Activated T-cell treated with anti-CD3 and anti-CD28 coated beads for 24 hours (primary cell): ENCODE measurements around the gene KLHL1.

ENCODE experiments used
- DNase-seq: peaks from one replicate; pipeline ENCODE4 v3.0.0-alpha.2; 2020; ENCODE audit warnings: low read depth

The KLHL1 gene

DNA sequence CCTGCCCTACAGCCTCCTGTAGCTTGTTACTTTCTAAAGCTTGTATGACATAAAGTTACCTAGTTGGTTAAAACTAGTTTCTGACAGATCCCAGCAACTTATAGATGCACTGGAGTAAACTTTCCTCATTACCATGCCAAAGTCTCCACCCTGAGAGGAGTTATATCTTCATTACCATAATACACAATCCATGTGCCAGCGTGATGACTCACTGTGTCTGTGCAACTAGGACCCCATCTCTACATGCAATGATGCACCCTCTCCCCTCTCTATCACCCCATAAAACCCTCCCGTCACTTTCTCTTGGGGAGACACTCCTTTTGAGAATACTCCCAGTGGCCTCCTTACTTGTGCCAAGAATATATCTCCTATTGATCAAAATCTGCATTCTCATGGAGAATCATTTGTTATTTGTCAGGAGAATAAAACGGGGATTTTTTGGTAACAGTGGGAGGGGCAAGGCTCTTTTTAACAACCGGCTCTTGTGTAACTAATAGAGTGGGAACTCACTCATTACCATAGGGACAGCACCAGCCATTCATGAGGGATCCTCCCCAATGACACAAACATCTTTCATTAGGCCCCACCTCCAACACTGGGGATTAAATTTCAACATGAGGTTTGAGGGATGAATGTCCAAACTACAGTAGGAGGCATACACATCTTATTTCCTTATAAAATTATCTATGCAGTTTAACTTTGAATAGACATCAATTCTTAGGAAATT lies 235.8 kb downstream of the KLHL1 start:
- no peak for DNase-seq

DNA sequence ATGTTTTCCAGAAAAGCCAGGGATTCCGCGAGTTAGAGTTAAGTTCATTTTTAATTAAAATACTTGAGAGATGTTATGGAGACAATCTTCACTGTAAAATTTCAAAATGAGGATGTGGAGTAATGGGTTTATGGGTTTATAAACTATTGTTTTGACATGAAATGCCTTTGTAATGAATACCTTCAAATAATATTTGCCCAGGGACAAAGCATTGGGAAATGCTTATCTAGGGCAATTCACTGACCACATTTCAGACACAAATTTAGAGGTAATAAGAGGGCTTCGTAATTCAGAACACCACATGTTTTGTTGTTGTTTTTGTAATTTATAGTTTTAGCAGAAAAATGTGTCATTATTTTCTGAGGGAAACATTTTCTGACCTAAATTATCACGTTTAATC lies 241.7 kb downstream of the KLHL1 start:
- DNase-seq = no peak

DNA sequence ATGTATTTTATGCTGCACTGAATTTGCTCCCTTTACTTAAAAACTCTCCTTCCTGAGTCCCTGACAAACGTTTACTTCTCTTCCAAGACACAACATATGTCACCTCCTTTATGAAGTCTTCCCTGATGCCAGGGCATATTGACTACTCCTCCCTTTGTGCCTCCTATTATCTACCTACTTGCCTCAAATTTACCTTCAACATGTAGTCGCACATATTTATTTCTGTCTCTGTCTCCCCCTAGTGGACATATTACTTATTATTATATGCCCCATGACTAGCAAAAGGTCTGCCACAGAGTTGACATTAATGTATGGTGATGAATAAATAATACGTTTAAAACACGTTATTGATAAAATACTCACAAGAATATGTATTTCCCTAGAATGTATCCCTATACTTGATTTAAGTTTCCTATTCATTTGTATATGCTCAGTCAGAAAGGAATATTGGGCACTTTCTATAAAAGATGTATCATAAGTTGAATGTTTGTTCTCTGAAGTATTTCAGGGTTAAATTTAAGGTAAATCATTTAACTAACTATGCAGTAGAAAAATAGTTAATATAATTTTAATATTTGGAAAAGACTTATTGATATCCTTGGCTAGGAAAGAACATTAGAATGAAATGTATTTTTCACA lies 250.9 kb downstream of the KLHL1 start:
- DNase-seq = no peak

DNA sequence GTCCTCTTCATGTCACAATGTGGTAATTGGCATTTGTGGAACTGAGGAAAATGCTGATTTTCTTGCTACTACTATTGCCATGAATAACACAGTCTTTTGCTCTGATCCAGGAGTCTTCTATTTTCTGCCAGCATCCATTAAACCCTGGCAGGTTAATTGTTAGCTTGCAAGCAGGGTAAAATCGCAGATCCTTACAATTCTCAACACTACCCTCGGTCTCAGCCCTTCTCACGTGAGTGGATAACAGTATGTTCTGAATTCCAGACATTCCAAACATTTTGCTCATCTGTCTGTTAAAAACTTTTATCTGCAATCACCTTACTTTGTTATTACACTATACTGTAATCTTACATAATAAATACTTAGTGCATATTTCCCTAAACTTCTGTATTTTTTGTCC lies 251.9 kb downstream of the KLHL1 start:
- no peak for DNase-seq

DNA sequence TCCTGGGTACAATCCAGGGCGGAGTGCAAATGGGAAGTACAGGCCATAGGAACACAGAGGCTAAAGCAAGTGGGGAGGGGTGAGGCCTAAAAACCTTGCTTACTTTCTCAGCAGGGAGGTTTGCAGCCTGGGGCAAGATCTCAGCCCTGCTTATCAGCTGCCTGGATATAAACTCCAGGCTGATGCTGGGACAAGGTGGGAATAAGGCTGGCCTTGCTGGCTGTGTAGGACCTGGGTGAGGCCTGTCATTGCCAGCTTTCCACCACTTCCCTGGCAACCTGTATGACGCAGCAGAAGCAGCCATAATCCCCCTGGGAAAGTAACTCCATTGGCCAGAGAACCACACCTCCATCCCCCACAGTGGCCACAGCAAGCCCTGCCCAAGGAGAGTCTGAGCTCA lies 279.7 kb downstream of the KLHL1 start:
- DNase-seq = no peak

DNA sequence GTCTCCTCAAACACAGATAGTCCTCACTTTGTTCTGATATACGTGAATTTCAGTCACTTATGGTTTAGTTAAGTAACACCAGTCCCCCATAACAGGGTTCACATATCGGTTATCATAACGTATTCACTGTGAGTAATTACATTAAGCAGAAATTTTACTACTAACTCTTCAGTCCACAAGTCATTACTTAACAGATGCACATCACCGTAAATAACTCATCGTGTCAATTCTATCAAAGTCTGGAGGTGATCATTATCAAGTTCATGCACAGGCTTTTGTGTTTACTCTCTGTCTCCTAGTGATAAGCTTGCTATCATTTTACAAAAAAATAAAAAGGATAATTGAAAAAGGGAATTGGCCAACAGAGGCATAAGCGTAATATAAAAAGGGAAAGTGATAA lies 288.1 kb downstream of the KLHL1 start:
- no peak for DNase-seq

DNA sequence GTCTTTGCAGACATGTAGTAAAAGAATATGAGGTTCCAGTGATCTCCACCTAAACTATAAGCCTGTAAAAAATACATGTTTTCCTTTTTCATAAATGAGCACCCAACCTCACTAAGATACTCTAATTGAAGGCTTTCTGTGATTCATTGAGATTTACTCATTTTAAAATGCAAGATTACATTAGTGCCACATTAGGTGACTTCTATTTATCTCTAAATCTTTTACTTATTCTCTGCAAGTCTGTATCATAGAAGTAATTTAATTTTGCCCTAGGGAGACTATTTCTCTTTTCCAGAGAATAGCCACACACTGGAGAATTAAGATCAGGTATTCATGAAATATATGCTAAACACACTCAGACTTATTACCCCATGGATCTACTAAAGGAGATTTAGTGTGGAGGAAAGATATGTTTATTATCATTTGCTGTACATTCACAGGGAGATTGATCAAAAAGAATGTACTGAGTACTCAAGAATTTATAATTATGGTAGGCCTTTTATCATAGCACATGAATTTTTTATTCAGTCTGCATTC lies 290.9 kb downstream of the KLHL1 start:
- DNase-seq = no peak

DNA sequence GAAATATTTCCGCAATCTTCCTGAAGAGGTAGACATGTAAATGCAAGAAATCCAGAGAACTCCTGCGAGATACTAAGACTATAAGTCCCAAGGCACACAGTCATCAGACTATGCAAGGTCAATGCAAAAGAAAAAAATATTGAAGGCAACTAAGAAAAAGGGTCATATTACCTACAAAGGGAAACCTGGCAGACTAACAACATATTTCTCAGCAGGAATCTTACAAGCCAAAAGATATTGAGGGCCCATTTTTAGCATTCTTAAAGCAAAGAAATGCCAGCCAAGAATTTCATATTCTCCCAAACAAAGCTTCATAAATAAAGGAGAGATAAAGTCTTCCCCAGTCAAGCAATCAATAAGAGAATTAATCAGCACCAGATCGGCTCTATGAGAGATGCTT lies 299.1 kb downstream of the KLHL1 start:
- DNase-seq = no peak

DNA sequence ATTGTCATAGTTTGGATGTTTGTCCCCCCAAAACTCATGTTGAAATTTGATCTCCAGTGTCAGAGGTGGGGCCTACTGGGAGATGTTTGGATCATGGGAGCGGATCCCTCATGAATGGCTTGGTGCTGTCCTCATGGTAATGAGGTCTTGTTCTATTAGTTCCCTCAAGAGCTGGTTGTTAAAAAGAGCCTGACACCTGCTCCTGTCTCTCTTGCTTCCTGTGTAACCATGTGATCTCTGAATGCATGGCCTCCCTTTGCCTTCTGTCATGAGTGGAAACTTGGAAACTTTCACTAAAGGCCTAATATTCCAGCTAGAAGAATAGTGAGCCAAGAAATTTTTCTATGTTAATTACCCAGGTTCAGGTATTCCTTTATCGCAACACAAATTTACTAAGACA lies 312.0 kb downstream of the KLHL1 start:
- DNase-seq = no peak

DNA sequence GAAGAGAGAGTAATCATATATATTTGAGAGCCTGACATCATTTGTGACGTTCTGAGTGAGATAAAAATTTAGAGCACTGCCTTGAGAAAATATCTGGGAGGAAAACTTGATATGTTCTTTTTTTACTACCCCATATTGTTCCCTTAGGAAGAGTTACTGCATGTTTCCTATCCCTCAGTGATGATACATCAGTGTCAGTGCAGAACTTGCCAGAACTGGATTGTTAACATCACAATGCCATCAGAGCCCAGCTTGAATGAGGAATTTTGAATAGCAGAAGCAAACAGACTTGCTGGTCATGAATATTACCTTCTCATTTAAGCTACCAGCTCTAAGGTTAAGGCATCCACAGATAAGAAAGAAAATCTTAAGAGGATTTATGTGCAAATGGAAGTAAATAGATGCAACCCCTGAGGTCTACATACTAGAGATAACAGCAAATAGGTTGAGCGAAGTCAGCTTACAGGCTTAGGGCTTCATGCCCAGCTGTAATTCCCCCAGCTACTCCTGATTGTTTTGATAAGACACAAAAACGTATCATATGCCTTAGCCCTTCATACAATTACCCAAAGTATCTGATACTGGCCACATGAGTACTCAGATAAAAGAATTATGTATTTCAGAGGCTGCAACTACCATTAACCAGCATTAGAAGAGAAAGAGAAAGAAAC lies 314.3 kb downstream of the KLHL1 start:
- DNase-seq = no peak

DNA sequence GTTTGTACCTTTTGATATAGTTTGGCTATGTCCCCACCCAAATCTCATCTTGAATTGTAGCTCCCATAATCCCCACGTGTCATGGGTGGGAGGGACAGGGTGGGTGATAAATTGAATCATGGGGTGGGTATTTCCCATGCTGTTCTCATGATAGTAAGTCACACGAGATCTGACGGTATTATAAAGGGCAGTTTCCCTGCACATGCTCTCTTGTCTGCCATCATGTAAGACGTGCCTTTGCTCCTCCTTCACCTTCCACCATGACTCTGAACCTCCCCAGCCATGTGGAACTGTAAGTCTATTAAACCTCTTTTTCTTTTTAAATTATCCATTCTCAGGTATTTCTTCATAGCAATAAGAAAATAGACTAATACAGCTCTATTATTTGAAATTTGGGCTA lies 331.3 kb downstream of the KLHL1 start:
- DNase-seq = no peak

DNA sequence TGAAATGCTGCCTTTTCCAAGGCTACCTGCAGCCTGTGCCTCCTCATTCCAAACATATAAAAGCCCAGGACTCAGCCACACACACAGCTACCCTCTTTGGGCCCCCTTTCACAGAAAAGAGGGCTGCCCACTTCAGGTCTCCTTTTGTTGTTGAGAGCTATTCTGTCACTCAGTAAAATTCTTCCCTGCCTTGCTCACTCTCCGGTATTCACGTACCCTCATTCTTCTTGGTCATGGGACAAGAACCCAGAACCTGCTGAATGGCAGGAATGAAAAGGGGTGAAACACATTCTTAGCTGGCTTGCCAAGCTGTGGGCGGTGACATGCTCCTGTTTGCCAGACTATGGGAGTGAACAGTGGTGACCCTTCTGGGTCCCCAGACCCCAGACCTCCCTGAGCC lies 338.6 kb downstream of the KLHL1 start:
- no peak for DNase-seq

DNA sequence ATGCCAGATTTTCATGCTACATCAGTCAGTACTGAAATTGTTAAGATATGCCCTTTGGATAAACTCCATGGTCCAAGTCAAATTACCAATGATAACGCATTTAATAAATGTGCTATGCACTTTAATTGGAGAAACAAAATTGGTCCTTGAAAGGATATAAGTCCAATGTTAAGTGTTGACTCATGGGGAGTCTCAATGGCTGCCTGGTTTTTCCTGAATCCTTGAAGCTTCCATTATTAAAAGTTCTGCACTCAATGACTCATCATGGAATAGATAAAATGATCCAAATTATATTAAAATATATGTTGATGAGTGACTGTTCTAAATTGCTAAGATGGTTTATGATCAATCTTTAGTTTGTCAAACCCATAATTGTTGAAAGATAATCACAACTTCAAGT lies 346.7 kb downstream of the KLHL1 start:
- no peak for DNase-seq

DNA sequence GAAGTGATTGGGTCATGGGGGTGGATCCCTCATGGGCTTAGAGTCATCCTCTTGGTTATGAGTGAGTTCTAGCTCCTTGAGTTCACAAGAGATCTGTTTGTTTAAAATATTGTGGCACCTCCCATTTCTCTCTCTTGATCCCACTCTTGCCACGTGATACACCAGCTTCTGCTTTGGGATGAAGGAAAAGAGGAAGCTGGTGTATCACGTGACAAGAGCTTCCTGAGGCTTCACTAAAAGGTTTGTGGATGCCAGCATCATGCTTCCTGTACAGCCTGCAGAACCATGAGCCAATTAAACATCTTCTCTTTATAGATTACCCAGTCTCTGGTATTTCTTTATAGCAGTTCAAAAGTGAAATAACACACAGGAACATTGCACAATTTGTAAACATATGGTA lies 353.2 kb downstream of the KLHL1 start:
- no peak for DNase-seq

DNA sequence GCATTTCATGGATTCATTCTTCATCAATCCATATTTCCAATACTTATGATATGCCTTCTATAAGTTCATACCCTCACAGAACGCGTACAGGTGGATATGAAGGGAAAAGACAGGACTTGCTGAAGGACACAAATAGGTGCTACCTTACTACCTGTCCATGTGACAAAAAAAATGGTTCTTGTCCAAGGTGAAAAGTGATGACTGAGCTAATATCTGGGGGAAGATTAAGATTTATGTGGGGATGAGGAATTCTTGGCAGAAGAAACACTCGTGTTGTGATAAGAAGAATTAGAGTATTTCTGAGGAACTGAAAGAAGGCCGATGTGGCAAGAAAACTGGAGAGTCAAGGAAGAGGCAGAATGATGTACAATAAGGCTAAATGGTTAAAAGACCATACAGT lies 357.0 kb downstream of the KLHL1 start:
- DNase-seq = no peak

DNA sequence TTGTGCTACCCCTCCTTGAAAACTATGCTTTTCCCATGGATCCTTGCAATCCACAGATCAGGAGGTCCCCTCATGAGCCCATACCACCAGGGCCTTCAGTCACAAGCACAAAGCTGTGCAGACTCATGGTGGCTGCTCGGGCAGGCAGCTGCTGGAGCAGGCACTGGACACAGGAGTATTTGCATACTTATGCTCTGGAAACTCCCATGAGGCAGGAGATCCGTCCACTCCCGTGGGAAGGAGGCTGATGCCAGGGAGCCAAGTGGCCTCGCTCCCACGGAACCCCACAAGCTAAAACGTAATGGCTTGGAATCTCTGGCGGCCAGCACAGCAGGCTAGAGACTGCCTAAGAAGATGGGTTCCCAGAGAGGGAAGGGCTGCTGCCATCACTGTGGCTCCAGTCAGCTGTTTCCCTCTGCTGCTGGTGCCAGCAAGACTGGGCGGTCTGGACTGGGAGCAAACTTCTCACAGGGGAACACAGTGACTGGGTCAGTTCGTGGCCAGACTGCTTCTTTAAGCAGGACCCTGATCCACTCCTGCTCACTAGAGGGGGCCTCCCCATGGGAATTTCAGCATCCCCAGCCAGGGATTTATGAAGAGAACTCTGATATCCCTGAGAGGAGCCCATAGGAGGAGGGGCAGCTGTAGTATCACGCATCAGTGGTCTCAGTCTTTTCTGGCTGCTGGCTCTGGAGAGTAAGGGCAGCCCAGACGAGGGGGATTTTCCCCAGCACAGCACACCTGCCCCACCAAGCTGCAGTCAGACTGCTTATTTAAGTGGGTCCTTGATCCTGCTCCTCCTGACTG lies 370.9 kb downstream of the KLHL1 start:
- no peak for DNase-seq

DNA sequence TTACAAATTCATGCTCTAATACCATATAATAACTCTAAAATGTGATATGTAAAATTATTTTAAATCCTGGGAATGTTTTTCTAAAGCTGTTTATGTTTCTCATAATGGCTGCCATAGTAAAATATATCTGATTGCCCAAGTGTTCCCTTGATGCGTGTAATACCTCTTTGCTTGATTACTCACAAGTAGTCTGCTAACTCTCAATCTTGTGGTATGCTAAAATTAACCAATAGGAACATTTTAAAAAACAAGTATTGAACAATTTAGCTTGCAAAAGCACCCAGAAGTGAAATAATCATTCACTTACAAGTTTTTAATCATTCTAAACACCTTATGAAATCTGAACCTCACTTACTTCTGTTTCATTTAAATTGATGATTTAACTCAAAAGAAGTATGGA lies 386.6 kb downstream of the KLHL1 start:
- DNase-seq = no peak

DNA sequence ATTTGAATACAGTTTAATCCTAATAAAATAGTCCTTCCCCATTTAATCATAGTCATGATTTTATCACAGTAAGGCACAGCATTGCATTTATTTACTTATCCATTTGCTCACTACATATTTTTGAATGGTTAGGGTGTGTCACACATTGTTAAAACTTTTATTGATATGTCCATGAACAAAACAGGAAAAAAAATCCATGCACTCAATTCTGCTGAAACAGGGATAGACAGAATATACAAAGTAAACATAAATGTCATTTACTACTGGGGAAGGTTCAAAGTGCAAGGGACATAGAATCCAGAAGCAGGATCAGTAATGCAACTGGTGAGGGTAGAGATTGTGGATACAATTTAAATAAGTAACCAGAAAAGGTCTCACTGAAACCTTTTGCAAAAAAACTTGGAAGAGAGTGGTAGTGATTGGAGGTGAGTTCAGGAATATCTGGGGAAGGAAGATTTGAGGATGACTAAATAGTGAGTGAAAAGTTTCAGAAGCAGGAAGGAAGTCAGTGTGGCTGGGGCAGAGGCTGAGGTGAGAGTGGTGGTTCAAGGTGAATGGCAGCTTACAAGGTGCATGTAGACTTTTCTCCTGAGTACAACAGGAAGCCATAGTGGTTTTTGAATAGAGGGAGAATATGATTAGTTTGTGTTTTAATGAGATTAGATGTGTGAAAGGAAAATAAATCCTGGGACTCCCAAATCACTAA lies 387.8 kb downstream of the KLHL1 start:
- DNase-seq = no peak

DNA sequence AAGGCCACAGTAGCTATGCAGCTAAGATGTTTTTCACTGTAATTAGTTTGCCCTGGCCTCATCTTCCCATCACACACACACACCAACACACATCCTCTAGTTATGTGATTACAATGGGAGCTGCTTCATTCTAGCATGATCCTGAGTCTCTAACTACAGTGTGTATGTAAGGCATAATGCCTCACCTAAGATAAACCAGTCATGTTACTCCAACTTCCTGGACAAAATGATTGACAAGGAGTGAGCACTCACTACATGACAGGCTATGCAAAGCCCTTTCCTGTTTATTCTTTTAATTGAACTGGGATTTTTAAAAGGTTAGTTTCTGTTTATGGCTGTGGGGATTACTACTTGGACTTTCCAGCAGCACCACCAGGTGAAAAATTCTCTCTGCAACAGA lies 401.4 kb downstream of the KLHL1 start:
- no peak for DNase-seq

DNA sequence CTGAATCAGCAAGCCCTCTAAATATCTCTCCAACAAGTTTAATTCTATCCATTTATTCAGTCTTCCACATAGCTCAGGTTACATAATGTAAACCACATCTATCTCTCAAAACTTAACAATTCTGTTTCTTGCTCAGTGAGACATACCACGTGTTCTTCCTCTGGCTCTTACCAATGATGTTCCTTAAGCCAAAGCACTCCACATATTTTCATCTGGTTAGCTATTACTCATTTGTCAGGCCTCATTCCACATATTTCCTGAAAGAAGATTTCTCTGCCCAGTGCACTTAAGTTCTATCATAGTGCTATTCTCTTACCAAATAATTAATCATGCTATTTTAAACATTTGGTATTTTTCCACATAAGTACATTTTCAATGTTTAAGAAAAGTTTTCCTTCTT lies 403.9 kb downstream of the KLHL1 start:
- DNase-seq = no peak

DNA sequence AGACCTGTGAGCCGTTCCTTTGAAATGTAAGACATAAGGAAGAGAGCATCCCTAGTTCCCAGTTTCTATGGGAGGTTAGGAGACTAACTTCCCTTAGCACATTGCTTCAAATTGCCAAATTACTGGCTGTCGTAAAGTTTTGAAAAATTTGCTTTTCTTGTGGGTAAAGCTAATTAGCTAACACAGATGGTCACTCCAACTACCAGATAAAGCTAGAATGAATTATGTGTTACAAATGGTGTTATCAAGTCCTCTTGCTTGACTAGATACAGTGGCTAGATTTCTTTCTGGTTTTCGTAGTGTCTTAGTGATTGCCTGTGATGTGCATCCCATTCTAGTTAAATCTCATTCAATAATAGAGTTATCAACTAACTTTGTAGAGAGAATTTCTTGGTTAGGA lies 417.3 kb downstream of the KLHL1 start:
- DNase-seq = no peak
